ENCODE data around the gene PNPLA2.

The PNPLA2 gene

GRCh38 chr11:791658-792534 lies 26.8 kb upstream of the PNPLA2 start (continued):
- TF ChIP-seq TSHZ2 (CRISPR knock-in tag; IDR thresholded peaks at IDR 0.05) (no peak), RARB (CRISPR knock-in tag; IDR thresholded peaks at IDR 0.05) (no peak), CSDC2 (CRISPR knock-in tag; IDR thresholded peaks at IDR 0.05) (no peak), PATZ1 (CRISPR knock-in tag; IDR thresholded peaks at IDR 0.05; ENCODE audit: borderline replicate concordance) (no peak), ZNF565 (CRISPR knock-in tag; conservative IDR thresholded peaks at IDR 0.05; ENCODE audit: low read depth) (no peak), PPARA (CRISPR knock-in tag; IDR thresholded peaks at IDR 0.05; ENCODE audit: borderline replicate concordance) (no peak), BACH2 (CRISPR knock-in tag; IDR thresholded peaks at IDR 0.05; ENCODE audit: borderline replicate concordance) (no peak)

- no peak for ATAC-seq
- TF ChIP-seq CREB5 (CRISPR knock-in tag; IDR thresholded peaks at IDR 0.05; ENCODE audit: low read depth) (no peak), ARNTL (CRISPR knock-in tag; IDR thresholded peaks at IDR 0.05; ENCODE audit: borderline replicate concordance, low read depth) (no peak), PPARA (CRISPR knock-in tag; IDR thresholded peaks at IDR 0.05; ENCODE audit: borderline replicate concordance) (no peak), TSHZ2 (CRISPR knock-in tag; IDR thresholded peaks at IDR 0.05) (no peak), TOX (CRISPR knock-in tag; IDR thresholded peaks at IDR 0.05; ENCODE audit: borderline replicate concordance) (no peak)
These were observed 26.2 kb upstream of the PNPLA2 start for GRCh38 chr11:792535-792821.

- TF ChIP-seq RARB (CRISPR knock-in tag; IDR thresholded peaks at IDR 0.05) (no peak), ARNTL (CRISPR knock-in tag; IDR thresholded peaks at IDR 0.05; ENCODE audit: borderline replicate concordance, low read depth) (no peak), PATZ1 (CRISPR knock-in tag; IDR thresholded peaks at IDR 0.05; ENCODE audit: borderline replicate concordance) (no peak), ZC3H10 (CRISPR knock-in tag; IDR thresholded peaks at IDR 0.05) (no peak), BACH2 (CRISPR knock-in tag; IDR thresholded peaks at IDR 0.05; ENCODE audit: borderline replicate concordance) (no peak), SNAI2 (CRISPR knock-in tag; IDR thresholded peaks at IDR 0.05) (no peak), POU6F1 (CRISPR knock-in tag; IDR thresholded peaks at IDR 0.05; ENCODE audit: borderline replicate concordance, low read depth) (no peak), ESRRG (CRISPR knock-in tag; IDR thresholded peaks at IDR 0.05) (no peak), ZNF70 (CRISPR knock-in tag; IDR thresholded peaks at IDR 0.05) (no peak), TSHZ2 (CRISPR knock-in tag; IDR thresholded peaks at IDR 0.05) (no peak)
- ATAC-seq = no peak
These were observed 25.8 kb upstream of the PNPLA2 start for GRCh38 chr11:792873-793272.
